ENCODE measurements around the gene GPR107.
A peak's percentile ranks its signal among the peaks of the same experiment; 100 is the strongest.

GRCh38 chr9:130128733-130129431 is 75.2 kb downstream of the GPR107 start:
- TF ChIP-seq ESRRG (CRISPR knock-in tag; IDR thresholded peaks at IDR 0.05) (no peak), ZFP3 (CRISPR knock-in tag; IDR thresholded peaks at IDR 0.05) (peak; percentile 85), RARB (CRISPR knock-in tag; IDR thresholded peaks at IDR 0.05) (0 out of 2 replicates have a peak, but pooled peaks have one; percentile 13), PATZ1 (CRISPR knock-in tag; IDR thresholded peaks at IDR 0.05; ENCODE audit: borderline replicate concordance) (no peak; the same call in 1 of the 2 replicates)
